H1 (cell line): Measurements from ENCODE around the gene ADAMTS4. TPM values are rescaled to one million over a fixed set of nuclear protein-coding genes. Genes with fewer than 3 reads are reported as not detected.

Experiments
- CTCF ChIA-PET: fragments of 300-600 bp; sonication (Branson Sonifier 250); formaldehyde crosslinking; loops from one replicate; lab custom pipeline; 2021; ENCODE audit not compliant: partially characterized antibody; lab: Charles Lee
- POLR2A ChIA-PET: fragments of 300-600 bp; sonication (Branson Sonifier 250); formaldehyde crosslinking; loops from one replicate; lab custom pipeline; 2021; ENCODE audit warnings: inconsistent platforms; ENCODE audit not compliant: partially characterized antibody; lab: Charles Lee
- DNase-seq, 2 experiments: peaks; one replicate each; pipeline versions ENCODE4 v3.0.0 to v3.0.0-alpha.2; 2010 to 2022; ENCODE audit warnings: low spot score in 2 of 2, low read depth in 1 of 2, mixed read lengths in 1 of 2
- FAIRE-seq: peaks from 2 replicates; lab custom pipeline; 2011; peaks lifted over from hg19 to GRCh38; lab: Jason Lieb, UNC
- H2AFZ ChIP-seq: 2 replicates; pipeline ENCODE4 v1.8.1; 2012; ENCODE audit warnings: low read length, inconsistent platforms
- H2AK5ac ChIP-seq: 2 replicates; pipeline ENCODE4 v1.6.1; 2013; ENCODE audit warnings: low read depth, low read length
- H2BK120ac ChIP-seq: replicated peaks from 2 replicates; pipeline ENCODE3; 2013; ENCODE audit warnings: low read depth, low read length, inconsistent platforms
- H2BK12ac ChIP-seq: 2 replicates; pipeline ENCODE4 v1.6.1; 2013; ENCODE audit warnings: low read depth, low read length
- H2BK15ac ChIP-seq: 2 replicates; pipeline ENCODE4 v1.6.1; 2013; ENCODE audit warnings: low read length
- H2BK20ac ChIP-seq: 2 replicates; pipeline ENCODE4 v1.6.1; 2013; ENCODE audit warnings: low read length
- H2BK5ac ChIP-seq: 2 replicates; pipeline ENCODE4 v1.6.1; 2013; ENCODE audit warnings: low read depth, low read length
- H3K14ac ChIP-seq: 2 replicates; pipeline ENCODE4 v1.6.1; 2013; ENCODE audit warnings: inconsistent platforms; ENCODE audit not compliant: insufficient read length
- H3K18ac ChIP-seq: 2 replicates; pipeline ENCODE4 v1.6.1; 2013; ENCODE audit warnings: low read length; ENCODE audit errors: extremely low read depth
- H3K23ac ChIP-seq: 2 replicates; pipeline ENCODE4 v1.6.1; 2013; ENCODE audit warnings: inconsistent platforms; ENCODE audit not compliant: insufficient read length
- H3K23me2 ChIP-seq: 2 replicates; pipeline ENCODE4 v1.6.1; 2013; ENCODE audit warnings: low read depth, low read length
- H3K27ac ChIP-seq: 2 replicates; pipeline ENCODE4 v1.6.1; 2011; ENCODE audit warnings: low read depth, low read length, inconsistent platforms
- H3K27me3 ChIP-seq, 4 experiments: replicated peaks in 1 of 4; 1 replicate in 1 of 4; 2 replicates in 3 of 4; pipeline versions ENCODE4 v1.6.1 to v1.8.1; 2011 to 2013; ENCODE audit warnings: low read length in 3 of 4, mild to moderate bottlenecking in 3 of 4, inconsistent platforms in 2 of 4, mixed read lengths in 2 of 4, moderate library complexity in 1 of 4; ENCODE audit not compliant: control insufficient read depth in 3 of 4, insufficient read depth in 3 of 4; ENCODE audit errors: extremely low read depth in 1 of 4
- H3K36me3 ChIP-seq, 4 experiments: 2 replicates each; pipeline versions ENCODE4 v1.6.1 to v1.8.1; 2011 to 2013; ENCODE audit warnings: mild to moderate bottlenecking in 4 of 4, low read length in 3 of 4, moderate library complexity in 2 of 4, control low read depth in 1 of 4, inconsistent platforms in 1 of 4; ENCODE audit not compliant: insufficient read depth in 4 of 4, control insufficient read depth in 2 of 4
- H3K4ac ChIP-seq: replicated peaks from 2 replicates; pipeline ENCODE3; 2013; ENCODE audit warnings: low read length, low read depth, mixed read lengths, inconsistent platforms; ENCODE audit not compliant: insufficient read length
- H3K4me1 ChIP-seq, 4 experiments: replicated peaks in 1 of 4; 1 replicate in 1 of 4; 2 replicates in 3 of 4; pipeline versions ENCODE4 v1.6.1 to v1.8.1; 2011 to 2013; ENCODE audit warnings: low read length in 3 of 4, inconsistent platforms in 2 of 4, mixed read lengths in 1 of 4; ENCODE audit not compliant: insufficient read depth in 4 of 4, control insufficient read depth in 3 of 4
- H3K4me2 ChIP-seq, 2 experiments: 2 replicates each; pipeline versions ENCODE4 v1.6.1 to v1.8.1; 2011 to 2013; ENCODE audit warnings: low read depth in 2 of 2, low read length in 2 of 2, control low read depth in 1 of 2, inconsistent platforms in 1 of 2, mild to moderate bottlenecking in 1 of 2; ENCODE audit not compliant: insufficient read depth in 1 of 2
- H3K4me3 ChIP-seq, 4 experiments: fragments of 200-600, 300-600 bp in 1 of 4; sonication (generic), shearing (Covaris generic), sonication (Bioruptor Twin) in 1 of 4; 2 replicates each; pipeline versions ENCODE4 v1.5.1 to v1.8.1; 2011 to 2016; ENCODE audit warnings: low read length in 4 of 4, low read depth in 3 of 4, control low read depth in 2 of 4, inconsistent platforms in 2 of 4, mild to moderate bottlenecking in 2 of 4, mixed read lengths in 1 of 4, moderate library complexity in 1 of 4; ENCODE audit not compliant: insufficient read depth in 2 of 4; ENCODE audit errors: extremely low read depth in 1 of 4
- H3K56ac ChIP-seq: replicated peaks from 2 replicates; pipeline ENCODE3; 2013; ENCODE audit warnings: low read depth, mild to moderate bottlenecking, mixed read lengths, low read length, inconsistent platforms; ENCODE audit not compliant: insufficient read length
- H3K79me1 ChIP-seq: 2 replicates; pipeline ENCODE4 v1.6.1; 2013; ENCODE audit warnings: low read depth, low read length, control low read depth
- H3K79me2 ChIP-seq, 2 experiments: 2 replicates each; pipeline versions ENCODE4 v1.6.1 to v1.8.1; 2012 to 2013; ENCODE audit warnings: low read length in 2 of 2, mild to moderate bottlenecking in 2 of 2, inconsistent platforms in 1 of 2; ENCODE audit not compliant: insufficient read depth in 2 of 2, control insufficient read depth in 1 of 2
- H3K9ac ChIP-seq, 4 experiments: replicated peaks in 1 of 4; 1 replicate in 1 of 4; 2 replicates in 3 of 4; pipeline versions ENCODE4 v1.6.1 to v1.8.1; 2011 to 2013; ENCODE audit warnings: low read depth in 3 of 4, low read length in 3 of 4, control low read depth in 2 of 4, mild to moderate bottlenecking in 2 of 4, moderate library complexity in 2 of 4, inconsistent platforms in 1 of 4; ENCODE audit errors: extremely low read depth in 1 of 4
- H3K9me3 ChIP-seq, 2 experiments: 2 replicates each; pipeline versions ENCODE4 v1.6.1 to v1.8.1; 2012 to 2013; ENCODE audit warnings: mild to moderate bottlenecking in 2 of 2, moderate library complexity in 2 of 2, control low read depth in 1 of 2, inconsistent platforms in 1 of 2, low read depth in 1 of 2, low read length in 1 of 2, mixed read lengths in 1 of 2; ENCODE audit not compliant: insufficient read depth in 2 of 2
- H4K20me1 ChIP-seq, 2 experiments: replicated peaks in 1 of 2; 2 replicates each; pipeline versions ENCODE3 to v1.8.1; 2011 to 2013; ENCODE audit warnings: inconsistent platforms in 2 of 2, low read length in 2 of 2, mild to moderate bottlenecking in 1 of 2; ENCODE audit not compliant: insufficient read depth in 2 of 2, control insufficient read depth in 1 of 2
- H4K5ac ChIP-seq: 2 replicates; pipeline ENCODE4 v1.6.1; 2013; ENCODE audit warnings: low read length, low read depth, mixed read lengths, inconsistent platforms; ENCODE audit not compliant: insufficient read length
- H4K8ac ChIP-seq: 2 replicates; pipeline ENCODE4 v1.8.0; 2013; ENCODE audit warnings: mild to moderate bottlenecking, moderate library complexity, low read length, inconsistent platforms; ENCODE audit not compliant: insufficient read depth; ENCODE audit errors: extremely low read depth
- H4K91ac ChIP-seq: replicated peaks from 2 replicates; pipeline ENCODE3; 2013; ENCODE audit warnings: low read length, mixed read lengths, inconsistent platforms; ENCODE audit not compliant: insufficient read length
- WGBS, 2 experiments: shearing (Covaris generic) in 1 of 2; methylation state at CpG; one replicate each; pipeline versions ENCODE4 v1.1.6 to v1.1.7; 2013 to 2015; ENCODE audit warnings: low lambda C conversion rate in 2 of 2, mixed read lengths in 2 of 2, inconsistent platforms in 1 of 2, low coverage in 1 of 2, missing lambda C conversion rate in 1 of 2; ENCODE audit not compliant: insufficient replicate concordance in 2 of 2, insufficient coverage in 1 of 2, insufficient read length in 1 of 2; ENCODE audit errors: extremely low coverage in 1 of 2, missing lambda C conversion rate in 1 of 2; 5-methylcytosine and 5-hydroxymethylcytosine counted together
- polyA plus RNA-seq, 7 experiments: library from polyadenylated mRNA; depleted of rRNA in 3 of 7; stranded (reverse) in 5 of 7; unstranded in 2 of 7; fragments of >200 nt in 5 of 7; fragments of 200-250 nt in 2 of 7; gene quantifications; 1 replicate in 5 of 7; 2 replicates in 1 of 7; 4 replicates in 1 of 7; pipeline versions ENCODE4 v1.2.1 to v1.2.3, GENCODE V29; 2011 to 2013; ENCODE audit warnings: missing spikeins in 2 of 7, mixed read lengths in 2 of 7
- total RNA-seq: library from RNA; stranded (reverse); fragmentation: NEBNext Ultra II Directional; extraction: Animal tissue kit (Norgen Biotek cat#: 25700); gene quantifications from 2 replicates; pipeline ENCODE4 v1.2.1, GENCODE V29; 2021

The ADAMTS4 gene
- total and polyA plus RNA-seq, 2 of the 8 experiments (the other 6 are each of a cell fraction or from before 2014, with no cell fraction given) = 4.6 to 7.2 TPM

GRCh38 chr1:161168906-161169305 lies 29.9 kb downstream of the ADAMTS4 start:
- peaks cover 11% of the 10 kb centered on the region; the same call in 1 of the 2 replicates for H3K23me2 ChIP-seq
- H2AK5ac ChIP-seq = no peak overlapping the region
- no peak overlapping the region for H3K4me2 ChIP-seq
- FAIRE-seq (no peak), DNase-seq (no peak)
- no peaks in the 10 kb centered on the region for H3K79me2 ChIP-seq
- no peaks in the 10 kb centered on the region for H3K27me3 ChIP-seq
- H3K18ac ChIP-seq = no peak overlapping the region
- H2BK120ac ChIP-seq = no peak overlapping the region
- no peaks in the 10 kb centered on the region for H3K79me1 ChIP-seq
- H4K5ac ChIP-seq = no peak overlapping the region
- no peak overlapping the region for H2BK12ac ChIP-seq
- no peak overlapping the region for H3K27ac ChIP-seq
- H2BK20ac ChIP-seq = no peak overlapping the region
- H4K20me1 ChIP-seq = peaks cover 0 to 2% of the 10 kb centered on the region in 2 experiments
- H3K4me1 ChIP-seq = peaks cover 0 to 7% (median 5%) of the 10 kb centered on the region in 4 experiments; a peak in 4 of 7 replicates
- no peaks in the 10 kb centered on the region for H3K9me3 ChIP-seq
- H3K4ac ChIP-seq = no peak overlapping the region
- CTCF ChIA-PET = interaction anchor here (1.0 to 5.3 kb wide), 3 partner anchors 7 to 36 kb away, joined by 3 to 27 read pairs (median 10); partner anchors contain the start of gene B4GALT3
- 91% methylated on average over 9 of the region's 9 CpGs; no CpG with 5 or more reads in 1 of the 2 experiments for WGBS, 2 experiments
- no peak overlapping the region; a peak in 1 of 8 replicates for H3K4me3 ChIP-seq
- no peak overlapping the region for H4K8ac ChIP-seq
- no peak overlapping the region for H3K14ac ChIP-seq
- peaks cover 13 to 33% (median 27%) of the 10 kb centered on the region in 4 experiments for H3K36me3 ChIP-seq
- no peak overlapping the region for H4K91ac ChIP-seq
- no peak overlapping the region for H3K23ac ChIP-seq
- POLR2A ChIA-PET = interaction anchor here (0.8 to 4.7 kb wide), 5 partner anchors 7 to 131 kb away, joined by 3 to 51 read pairs (median 8); partner anchors contain the start of gene B4GALT3
- no peak overlapping the region for H2BK5ac ChIP-seq
- H3K9ac ChIP-seq = no peak overlapping the region
- no peak overlapping the region for H2BK15ac ChIP-seq
- no peak overlapping the region for H3K56ac ChIP-seq
- no peak overlapping the region for H2AFZ ChIP-seq
